HepG2 (cell line): ENCODE results near the gene XAF1. TPM values are rescaled to one million over a fixed set of nuclear protein-coding genes. Genes with fewer than 3 reads are reported as not detected.

Experiments
- AKAP8 ChIP-seq: sonication (generic); formaldehyde crosslinking; IDR thresholded peaks from 2 replicates; pipeline ENCODE4 v1.5.1; 2020; ENCODE audit warnings: mild to moderate bottlenecking, missing genetic modification reagents
- ARID2 ChIP-seq: sonication (generic); formaldehyde crosslinking; IDR thresholded peaks from 2 replicates; pipeline ENCODE4 v1.8.1; 2022; ENCODE audit warnings: mild to moderate bottlenecking, missing genetic modification reagents, borderline replicate concordance
- DDIT3 ChIP-seq: sonication (generic); formaldehyde crosslinking; IDR thresholded peaks from 2 replicates; pipeline ENCODE4 v1.4.0; 2020; ENCODE audit warnings: mild to moderate bottlenecking, missing genetic modification reagents
- HOXD1 ChIP-seq: sonication (generic); formaldehyde crosslinking; IDR thresholded peaks from 2 replicates; pipeline ENCODE4 v1.5.0; 2020; ENCODE audit warnings: missing genetic modification reagents
- MLLT10 ChIP-seq: sonication (generic); formaldehyde crosslinking; IDR thresholded peaks from 2 replicates; pipeline ENCODE4 v1.4.0; 2020; ENCODE audit warnings: missing genetic modification reagents
- PRMT3 ChIP-seq: sonication (generic); formaldehyde crosslinking; IDR thresholded peaks from 2 replicates; pipeline ENCODE4 v1.8.1; 2022; ENCODE audit warnings: low read depth, mild to moderate bottlenecking, moderate library complexity, missing genetic modification reagents, borderline replicate concordance
- RFXAP ChIP-seq: sonication (generic); formaldehyde crosslinking; IDR thresholded peaks from 2 replicates; pipeline ENCODE4 v1.4.0; 2020; ENCODE audit warnings: missing genetic modification reagents, borderline replicate concordance
- SAP130 ChIP-seq: IDR thresholded peaks from 2 replicates; pipeline ENCODE4 v1.6.1; 2016; ENCODE audit warnings: low read depth
- SOX5 ChIP-seq: IDR thresholded peaks from 2 replicates; pipeline ENCODE4 v1.6.1; 2016; ENCODE audit warnings: borderline replicate concordance
- SRY ChIP-seq: sonication (generic); formaldehyde crosslinking; IDR thresholded peaks from 2 replicates; pipeline ENCODE4 v1.8.0; 2022; ENCODE audit warnings: mild to moderate bottlenecking, missing genetic modification reagents
- STAT5B ChIP-seq: sonication (generic); formaldehyde crosslinking; IDR thresholded peaks from 2 replicates; pipeline ENCODE4 v1.4.0; 2020; ENCODE audit warnings: missing genetic modification reagents
- TAF1 ChIP-seq: sonication (generic); formaldehyde crosslinking; IDR thresholded peaks from 2 replicates; pipeline ENCODE4 v1.4.0; 2020; ENCODE audit warnings: missing genetic modification reagents
- THAP11 ChIP-seq: IDR thresholded peaks from 2 replicates; pipeline ENCODE4 v1.6.1; 2016; ENCODE audit warnings: missing biosample characterization, missing genetic modification reagents
- THAP8 ChIP-seq: sonication (generic); formaldehyde crosslinking; IDR thresholded peaks from 2 replicates; pipeline ENCODE4 v1.5.1; 2020; ENCODE audit warnings: missing genetic modification reagents, mild to moderate bottlenecking, borderline replicate concordance
- USF2 ChIP-seq, 2 experiments: sonication (generic) in 1 of 2; formaldehyde crosslinking in 1 of 2; IDR thresholded peaks; 2 replicates each; pipeline versions ENCODE4 v1.5.1 to v1.6.1; 2011 to 2020; ENCODE audit warnings: borderline replicate concordance in 1 of 2, low read depth in 1 of 2, low read length in 1 of 2, mild to moderate bottlenecking in 1 of 2, missing genetic modification reagents in 1 of 2, moderate library complexity in 1 of 2
- ZGPAT ChIP-seq: IDR thresholded peaks from 2 replicates; pipeline ENCODE4 v1.6.1; 2016; ENCODE audit warnings: mild to moderate bottlenecking
- ZNF234 ChIP-seq: sonication (generic); formaldehyde crosslinking; conservative IDR thresholded peaks from 2 replicates; pipeline ENCODE4 v1.5.1; 2020; ENCODE audit warnings: mild to moderate bottlenecking, missing genetic modification reagents
- ZNF317 ChIP-seq: sonication (generic); formaldehyde crosslinking; IDR thresholded peaks from 2 replicates; pipeline ENCODE4 v1.5.0; 2020; ENCODE audit warnings: mild to moderate bottlenecking, missing genetic modification reagents
- ZNF430 ChIP-seq: sonication (generic); formaldehyde crosslinking; IDR thresholded peaks from 2 replicates; pipeline ENCODE4 v1.9.0; 2021; ENCODE audit warnings: mild to moderate bottlenecking, missing genetic modification reagents
- ZNF619 ChIP-seq: sonication (generic); formaldehyde crosslinking; IDR thresholded peaks from 2 replicates; pipeline ENCODE4 v1.4.0; 2020; ENCODE audit warnings: mild to moderate bottlenecking, missing genetic modification reagents
- polyA plus RNA-seq, 8 experiments: library from polyadenylated mRNA; depleted of rRNA in 3 of 8; stranded (reverse) in 7 of 8; unstranded in 1 of 8; fragments of >200 nt; fragmentation: Illumina TruSeq in 4 of 8; extraction: Trizol in 4 of 8; gene quantifications; 2 replicates each; pipeline versions ENCODE4 v1.2.1 to v1.2.3, GENCODE V29; 2011 to 2016; ENCODE audit warnings: low read depth in 4 of 8, missing spikeins in 1 of 8, mixed read lengths in 1 of 8; ENCODE audit not compliant: insufficient read depth in 1 of 8
- total RNA-seq, 5 experiments: library from RNA; depleted of rRNA; stranded (reverse); fragments of >200 nt; fragmentation: Illumina TruSeq; extraction: Trizol; gene quantifications; 2 replicates each; pipeline ENCODE4 v1.2.3, GENCODE V29; 2016; ENCODE audit warnings: low read depth in 1 of 5
- TF ChIP-seq, protein P1 (sequence below): IDR thresholded peaks from 2 replicates; pipeline ENCODE4 v1.6.1; 2016; ENCODE audit warnings: low read depth, missing genetic modification reagents, missing compliant biosample characterization

The XAF1 gene
- total and polyA plus RNA-seq, 2 of the 13 experiments (the other 11 are each of a cell fraction or from before 2014, with no cell fraction given): 1.2 to 2.4 TPM

DNA sequence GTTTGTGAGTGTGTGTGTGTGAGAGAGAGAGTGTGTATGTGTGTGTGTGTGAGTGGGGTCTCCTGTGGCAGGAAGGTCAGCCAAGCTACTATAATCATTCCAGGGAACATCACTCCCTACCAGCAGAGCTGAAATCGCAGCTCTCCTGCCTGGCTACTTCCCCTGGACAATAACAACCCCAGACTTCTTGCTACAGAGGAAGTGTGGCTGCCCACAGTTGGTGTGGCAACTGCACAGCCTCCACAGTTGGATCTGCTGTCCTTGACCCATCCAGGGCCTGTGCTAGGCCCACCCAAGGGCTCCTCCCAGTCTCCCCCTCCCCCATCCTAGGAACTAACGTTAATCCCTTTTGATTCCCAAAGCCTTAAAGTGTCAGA, 44.2 kb upstream of the XAF1 start (continued):
- TF ChIP-seq MLLT10 (CRISPR knock-in tag) (no peak), RFXAP (CRISPR knock-in tag) (peak; percentile 49; the same call in 1 of the 2 replicates), THAP8 (CRISPR knock-in tag) (no peak), THAP11 (0 out of 2 replicates have a peak, but pooled peaks have one; percentile 23), HOXD1 (CRISPR knock-in tag) (peak; percentile 70; the same call in 1 of the 2 replicates), AKAP8 (CRISPR knock-in tag) (no peak), SRY (CRISPR knock-in tag) (0 out of 2 replicates have a peak, but pooled peaks have one; percentile 14), ZGPAT (CRISPR knock-in tag) (peak; percentile 17), STAT5B (no peak), USF2 (IDR thresholded peaks at IDR 0.05; ENCODE audit: low read depth, low read length) (no peak), USF2 (CRISPR knock-in tag; IDR thresholded peaks at IDR 0.05; ENCODE audit: borderline replicate concordance) (no peak), SAP130 (CRISPR knock-in tag) (no peak; the same call in 1 of the 2 replicates), ZNF430 (CRISPR knock-in tag) (0 out of 2 replicates have a peak, but pooled peaks have one; percentile 29), ARID2 (no peak), ZNF234 (CRISPR knock-in tag) (no peak), ZNF619 (CRISPR knock-in tag) (no peak), DDIT3 (CRISPR knock-in tag) (no peak), TAF1 (no peak), PRMT3 (CRISPR knock-in tag) (no peak), ZNF317 (no peak), SOX5 (CRISPR knock-in tag) (peak; percentile 36; the same call in 1 of the 2 replicates)
- TF ChIP-seq, protein P1, sequence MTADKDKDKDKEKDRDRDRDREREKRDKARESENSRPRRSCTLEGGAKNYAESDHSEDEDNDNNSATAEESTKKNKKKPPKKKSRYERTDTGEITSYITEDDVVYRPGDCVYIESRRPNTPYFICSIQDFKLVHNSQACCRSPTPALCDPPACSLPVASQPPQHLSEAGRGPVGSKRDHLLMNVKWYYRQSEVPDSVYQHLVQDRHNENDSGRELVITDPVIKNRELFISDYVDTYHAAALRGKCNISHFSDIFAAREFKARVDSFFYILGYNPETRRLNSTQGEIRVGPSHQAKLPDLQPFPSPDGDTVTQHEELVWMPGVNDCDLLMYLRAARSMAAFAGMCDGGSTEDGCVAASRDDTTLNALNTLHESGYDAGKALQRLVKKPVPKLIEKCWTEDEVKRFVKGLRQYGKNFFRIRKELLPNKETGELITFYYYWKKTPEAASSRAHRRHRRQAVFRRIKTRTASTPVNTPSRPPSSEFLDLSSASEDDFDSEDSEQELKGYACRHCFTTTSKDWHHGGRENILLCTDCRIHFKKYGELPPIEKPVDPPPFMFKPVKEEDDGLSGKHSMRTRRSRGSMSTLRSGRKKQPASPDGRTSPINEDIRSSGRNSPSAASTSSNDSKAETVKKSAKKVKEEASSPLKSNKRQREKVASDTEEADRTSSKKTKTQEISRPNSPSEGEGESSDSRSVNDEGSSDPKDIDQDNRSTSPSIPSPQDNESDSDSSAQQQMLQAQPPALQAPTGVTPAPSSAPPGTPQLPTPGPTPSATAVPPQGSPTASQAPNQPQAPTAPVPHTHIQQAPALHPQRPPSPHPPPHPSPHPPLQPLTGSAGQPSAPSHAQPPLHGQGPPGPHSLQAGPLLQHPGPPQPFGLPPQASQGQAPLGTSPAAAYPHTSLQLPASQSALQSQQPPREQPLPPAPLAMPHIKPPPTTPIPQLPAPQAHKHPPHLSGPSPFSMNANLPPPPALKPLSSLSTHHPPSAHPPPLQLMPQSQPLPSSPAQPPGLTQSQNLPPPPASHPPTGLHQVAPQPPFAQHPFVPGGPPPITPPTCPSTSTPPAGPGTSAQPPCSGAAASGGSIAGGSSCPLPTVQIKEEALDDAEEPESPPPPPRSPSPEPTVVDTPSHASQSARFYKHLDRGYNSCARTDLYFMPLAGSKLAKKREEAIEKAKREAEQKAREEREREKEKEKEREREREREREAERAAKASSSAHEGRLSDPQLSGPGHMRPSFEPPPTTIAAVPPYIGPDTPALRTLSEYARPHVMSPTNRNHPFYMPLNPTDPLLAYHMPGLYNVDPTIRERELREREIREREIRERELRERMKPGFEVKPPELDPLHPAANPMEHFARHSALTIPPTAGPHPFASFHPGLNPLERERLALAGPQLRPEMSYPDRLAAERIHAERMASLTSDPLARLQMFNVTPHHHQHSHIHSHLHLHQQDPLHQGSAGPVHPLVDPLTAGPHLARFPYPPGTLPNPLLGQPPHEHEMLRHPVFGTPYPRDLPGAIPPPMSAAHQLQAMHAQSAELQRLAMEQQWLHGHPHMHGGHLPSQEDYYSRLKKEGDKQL (CRISPR knock-in tag): no peak
